DOHH2 (cell line): ENCODE results near the gene FOXO6.

Experiments
- CTCF ChIP-seq: fragments of 200-600 bp; sonication (generic); IDR thresholded peaks from one replicate; pipeline ENCODE4 v1.5.1; 2014; ENCODE audit warnings: antibody characterized with exemption, mild to moderate bottlenecking, low read depth, low read length; ENCODE audit not compliant: poor library complexity, severe bottlenecking
- EZH2phosphoT487 ChIP-seq: fragments of 200-600 bp; sonication (generic); IDR thresholded peaks from 2 replicates; pipeline ENCODE4 v1.6.1; 2017; ENCODE audit warnings: borderline replicate concordance, mild to moderate bottlenecking, antibody characterized with exemption, low read length, moderate library complexity, mixed read lengths

DNA sequence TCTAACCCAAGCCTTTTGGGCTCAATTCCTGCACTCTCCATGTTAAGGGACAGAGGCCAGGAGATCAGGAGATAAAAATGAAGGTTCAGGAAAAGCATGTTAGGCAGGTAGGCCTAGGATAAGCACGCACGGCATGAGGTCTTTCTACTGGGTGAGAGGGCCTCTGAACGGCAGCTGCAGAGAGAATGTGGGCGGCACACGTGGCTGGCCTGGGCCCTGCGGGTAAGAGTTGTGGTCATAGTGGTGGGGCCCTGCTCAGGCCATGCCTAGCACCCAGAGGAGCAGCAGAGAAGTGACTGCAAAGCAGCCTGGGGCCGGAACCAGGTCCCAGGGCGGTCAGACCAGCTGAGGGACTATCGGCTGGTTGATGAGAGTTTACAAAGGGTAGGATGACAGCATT is 7.5 kb upstream of the FOXO6 start:
- TF ChIP-seq CTCF (no peak), EZH2phosphoT487 (no peak)
